Thyroid gland (tissue), 4 donors: ENCODE results near the gene EMILIN1.

Source experiments
- CTCF ChIP-seq, 6 experiments: fragments of 200-600 bp in 3 of 6; fragments of 450-650 bp in 3 of 6; sonication (generic) in 3 of 6; IDR thresholded peaks; one replicate each; pipeline ENCODE4 v1.5.1; 2016 to 2019; ENCODE audit warnings: antibody characterized with exemption in 6 of 6, mild to moderate bottlenecking in 2 of 6, inconsistent platforms in 1 of 6, moderate library complexity in 1 of 6
- POLR2A ChIP-seq, 2 donors: fragments of 450-650 bp; IDR thresholded peaks; one replicate each; pipeline ENCODE4 v1.6.1; 2017; ENCODE audit warnings: antibody characterized with exemption in 2 of 2, mild to moderate bottlenecking in 2 of 2, moderate library complexity in 1 of 2

DNA sequence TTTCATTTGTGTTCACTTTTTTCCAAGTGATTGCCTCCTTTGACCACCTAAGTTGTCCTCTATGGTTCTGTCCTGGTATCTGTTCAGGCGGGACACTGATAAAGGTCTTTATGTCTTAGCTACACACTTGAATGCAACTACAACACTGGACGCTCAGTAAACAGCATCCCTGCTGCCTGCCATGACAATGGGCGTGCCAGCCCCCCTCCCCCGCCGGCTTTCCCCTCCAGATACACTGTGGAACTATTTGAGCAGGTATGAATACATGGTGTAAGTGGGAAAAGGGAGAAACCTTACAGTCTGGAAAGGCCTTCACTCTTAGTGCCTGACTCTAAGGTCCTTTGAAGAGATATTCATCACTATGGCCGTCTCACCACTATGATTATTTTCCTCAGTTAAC, 21.2 kb upstream of the EMILIN1 start:
- no peak for TF ChIP-seq POLR2A (IDR thresholded peaks at IDR 0.05)
- no peak for TF ChIP-seq CTCF (IDR thresholded peaks at IDR 0.05)
